ENCODE data around the gene FBXL7.

The FBXL7 gene

DNA sequence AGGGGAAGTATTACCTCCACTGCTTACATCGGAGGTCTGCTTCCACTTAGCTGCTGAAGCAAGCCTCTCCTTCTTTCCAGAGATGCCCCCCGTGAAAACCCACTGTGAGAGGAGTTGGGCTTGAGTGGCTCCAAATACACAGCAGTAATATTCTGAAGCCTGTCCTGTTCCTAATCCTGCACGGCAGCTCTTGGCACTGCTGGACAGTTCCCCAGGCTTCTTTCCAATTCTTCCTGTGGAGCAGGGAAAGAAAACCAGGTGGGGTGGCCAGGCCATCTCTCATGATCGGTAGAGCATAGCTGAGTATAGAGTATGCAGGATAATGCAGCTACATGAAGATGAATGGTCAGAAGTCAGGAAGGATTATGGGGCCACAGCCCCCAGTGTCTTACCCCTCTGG is 344.3 kb downstream of the FBXL7 start:
- DNase-seq (ENCODE audit: low read depth): no peak
- H3K4me3 ChIP-seq (ENCODE audit: low read depth, low read length): no peak overlapping the region
- TF ChIP-seq POLR2A (IDR thresholded peaks at IDR 0.05; ENCODE audit: extremely low read depth, insufficient read length): no peak
- TF ChIP-seq, protein P1, sequence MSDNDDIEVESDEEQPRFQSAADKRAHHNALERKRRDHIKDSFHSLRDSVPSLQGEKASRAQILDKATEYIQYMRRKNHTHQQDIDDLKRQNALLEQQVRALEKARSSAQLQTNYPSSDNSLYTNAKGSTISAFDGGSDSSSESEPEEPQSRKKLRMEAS (IDR thresholded peaks at IDR 0.05; ENCODE audit: low read depth, low read length): no peak

DNA sequence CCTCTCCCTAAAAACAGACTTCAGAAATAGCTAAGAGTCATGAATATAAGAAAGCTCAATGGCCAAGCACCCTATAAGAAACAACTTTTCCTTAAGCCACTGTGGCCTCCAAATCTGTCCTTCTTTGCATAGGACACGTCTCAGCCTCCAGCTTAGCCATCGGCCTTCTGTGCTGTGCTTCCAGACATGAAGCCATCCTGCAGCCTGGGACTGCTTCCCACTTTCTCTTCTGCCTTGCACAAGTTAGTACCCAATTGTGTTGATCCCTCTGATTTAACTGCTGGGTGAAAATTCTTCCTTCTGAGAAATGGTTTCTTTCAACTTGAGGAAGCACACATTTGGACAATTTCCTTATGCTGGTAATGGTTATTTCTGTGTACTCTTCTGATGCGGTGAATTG is 344.9 kb downstream of the FBXL7 start:
- no peak for TF ChIP-seq MYC (IDR thresholded peaks at IDR 0.05; ENCODE audit: low read depth, low read length)
- TF ChIP-seq POLR2A (IDR thresholded peaks at IDR 0.05; ENCODE audit: extremely low read depth, insufficient read length): no peak
- TF ChIP-seq CTCF (IDR thresholded peaks at IDR 0.05; ENCODE audit: low read depth, low read length): no peak
- TF ChIP-seq, protein P1 (IDR thresholded peaks at IDR 0.05; ENCODE audit: low read depth, low read length): no peak
- H3K4me3 ChIP-seq (ENCODE audit: low read depth, low read length): no peak overlapping the region
- DNase-seq (ENCODE audit: low read depth): no peak

GRCh38 chr5:15850536-15850935 is 350.6 kb downstream of the FBXL7 start:
- no peak for TF ChIP-seq CTCF (IDR thresholded peaks at IDR 0.05; ENCODE audit: low read depth, low read length)
- no peak for TF ChIP-seq POLR2A (IDR thresholded peaks at IDR 0.05; ENCODE audit: extremely low read depth, insufficient read length)
- TF ChIP-seq, protein P1 (IDR thresholded peaks at IDR 0.05; ENCODE audit: low read depth, low read length): no peak
- TF ChIP-seq MYC (IDR thresholded peaks at IDR 0.05; ENCODE audit: low read depth, low read length): no peak

GRCh38 chr5:15850939-15851341 is 351.0 kb downstream of the FBXL7 start:
- TF ChIP-seq, protein P1 (IDR thresholded peaks at IDR 0.05; ENCODE audit: low read depth, low read length): no peak
- no peak for TF ChIP-seq POLR2A (IDR thresholded peaks at IDR 0.05; ENCODE audit: extremely low read depth, insufficient read length)
- no peak for TF ChIP-seq CTCF (IDR thresholded peaks at IDR 0.05; ENCODE audit: low read depth, low read length)
- no peak for TF ChIP-seq MYC (IDR thresholded peaks at IDR 0.05; ENCODE audit: low read depth, low read length)
- DNase-seq (ENCODE audit: low read depth): no peak
- H3K4me3 ChIP-seq (ENCODE audit: low read depth, low read length): no peak overlapping the region

More at GRCh38 chr5:15850536-15850935, 350.6 kb downstream of the FBXL7 start:
- DNase-seq (ENCODE audit: low read depth): no peak
- no peak overlapping the region for H3K4me3 ChIP-seq (ENCODE audit: low read depth, low read length)

GRCh38 chr5:15852217-15852616 is 352.2 kb downstream of the FBXL7 start:
- TF ChIP-seq MYC (IDR thresholded peaks at IDR 0.05; ENCODE audit: low read depth, low read length) (no peak), CTCF (IDR thresholded peaks at IDR 0.05; ENCODE audit: low read depth, low read length) (no peak), POLR2A (IDR thresholded peaks at IDR 0.05; ENCODE audit: extremely low read depth, insufficient read length) (no peak)
- TF ChIP-seq, protein P1 (IDR thresholded peaks at IDR 0.05; ENCODE audit: low read depth, low read length): no peak
- no peak overlapping the region for H3K4me3 ChIP-seq (ENCODE audit: low read depth, low read length)
- DNase-seq (ENCODE audit: low read depth): no peak

- H3K4me3 ChIP-seq (ENCODE audit: low read depth, low read length): no peak overlapping the region
- TF ChIP-seq MYC (IDR thresholded peaks at IDR 0.05; ENCODE audit: low read depth, low read length) (no peak), CTCF (IDR thresholded peaks at IDR 0.05; ENCODE audit: low read depth, low read length) (no peak), POLR2A (IDR thresholded peaks at IDR 0.05; ENCODE audit: extremely low read depth, insufficient read length) (no peak)
- TF ChIP-seq, protein P1 (IDR thresholded peaks at IDR 0.05; ENCODE audit: low read depth, low read length): no peak
- no peak for DNase-seq (ENCODE audit: low read depth)
These were observed 353.0 kb downstream of the FBXL7 start for GRCh38 chr5:15852949-15853348.

Data from NB4 (cell line).